Tibial nerve (tissue), 4 donors: Measurements from ENCODE around the gene YY2. TPM values are rescaled to one million over a fixed set of nuclear protein-coding genes. Genes with fewer than 3 reads are reported as not detected.

Experiments
- DNase-seq, 2 donors: peaks; one replicate each; pipeline ENCODE4 v3.0.0-alpha.2; 2019; ENCODE audit warnings: low spot score in 2 of 2
- H3K27ac ChIP-seq, 4 donors: fragments of 200-600 bp; sonication (generic) in 3 of 4; one replicate each; pipeline ENCODE4 v1.5.1; 2017 to 2019; ENCODE audit warnings: mild to moderate bottlenecking in 1 of 4
- H3K27me3 ChIP-seq, 2 donors: fragments of 200-600 bp; sonication (generic) in 1 of 2; one replicate each; pipeline versions ENCODE4 v1.5.1 to v1.6.0; 2017 to 2019
- H3K36me3 ChIP-seq, 3 donors: fragments of 200-600 bp; sonication (generic); one replicate each; pipeline ENCODE4 v1.5.1; 2018 to 2019
- H3K4me1 ChIP-seq, 4 donors: fragments of 200-600 bp; sonication (generic) in 3 of 4; one replicate each; pipeline ENCODE4 v1.5.1; 2017 to 2019
- H3K4me3 ChIP-seq, 4 donors: fragments of 200-600 bp; sonication (generic) in 3 of 4; one replicate each; pipeline ENCODE4 v1.5.1; 2017 to 2019; ENCODE audit warnings: mild to moderate bottlenecking in 1 of 4, moderate library complexity in 1 of 4
- H3K9me3 ChIP-seq, 4 donors: fragments of 200-600 bp; sonication (generic) in 3 of 4; one replicate each; pipeline ENCODE4 v1.5.1; 2017 to 2019
- CTCF ChIP-seq, 5 experiments: fragments of 200-600 bp in 3 of 5; fragments of 450-650 bp in 2 of 5; sonication (generic) in 3 of 5; IDR thresholded peaks; one replicate each; pipeline ENCODE4 v1.5.1; 2016 to 2019; ENCODE audit warnings: antibody characterized with exemption in 5 of 5, mild to moderate bottlenecking in 3 of 5, moderate library complexity in 2 of 5
- EP300 ChIP-seq, 2 donors: sonication (generic); formaldehyde crosslinking; IDR thresholded peaks; one replicate each; pipeline ENCODE4 v1.6.1; 2017; ENCODE audit warnings: antibody characterized with exemption in 2 of 2, mild to moderate bottlenecking in 1 of 2
- POLR2A ChIP-seq, 2 donors: fragments of 450-650 bp; IDR thresholded peaks; one replicate each; pipeline ENCODE4 v1.6.1; 2017; ENCODE audit warnings: antibody characterized with exemption in 2 of 2, mild to moderate bottlenecking in 2 of 2, moderate library complexity in 2 of 2
- WGBS, 2 donors: methylation state at CpG; one replicate each; pipeline ENCODE4 v1.1.5; 2018; 5-methylcytosine and 5-hydroxymethylcytosine counted together
- total RNA-seq, 4 donors: library from RNA; depleted of rRNA; stranded (reverse); fragments of >200 nt; gene quantifications; one replicate each; pipeline ENCODE4 v1.1.0, GENCODE V29; 2016

YY2 gene
- total RNA-seq, 4 donors from 2014 or later: 2.4 to 6.9 (median 3.6) TPM

- TF ChIP-seq POLR2A (IDR thresholded peaks at IDR 0.05) (peak in 1 of 2 donors; percentile 39), CTCF (IDR thresholded peaks at IDR 0.05) (peak in 2 of 5 experiments; percentile 14 to 30), EP300 (IDR thresholded peaks at IDR 0.05) (peak; percentile 50 to 86)
- H3K4me3 ChIP-seq: peak within 1 kb of the TSS; percentile 53 to 78 (median 58)
- peak within 1 kb of the TSS; percentile 23 to 87 (median 72) for H3K27ac ChIP-seq
- H3K36me3 ChIP-seq: peaks cover 0 to 5% (median 0%) of the 10 kb centered on the region in 3 donors
- peaks cover 0 to 6% of the 10 kb centered on the region in 2 donors for H3K27me3 ChIP-seq
- H3K4me1 ChIP-seq: peaks cover 0 to 12% (median 0%) of the 10 kb centered on the region in 4 donors
- H3K9me3 ChIP-seq: no peaks in the 10 kb centered on the region
- DNase-seq: peak; percentile 57 to 59
- 1 to 32% methylated on average over 18 to 44 of the region's 61 CpGs for WGBS, 2 donors
These were observed 16.2 kb upstream of the YY2 start, which contains the start of gene MBTPS2 for GRCh38 chrX:21839334-21840192. Gene MBTPS2, plus strand, starts transcription at chrX:21839617. Its CDS starts 118 bp downstream, at chrX:21839735.

GRCh38 chrX:21840193-21840545, 15.6 kb upstream of the YY2 start:
- 0 to 43% methylated on average over 6 of the region's 6 CpGs for WGBS, 2 donors
- H3K36me3 ChIP-seq: peaks cover 0 to 5% (median 0%) of the 10 kb centered on the region in 3 donors
- peak overlapping the region in 3 of 4 donors; percentile 71 to 87 (median 74) for H3K27ac ChIP-seq
- peaks cover 0 to 6% of the 10 kb centered on the region in 2 donors for H3K27me3 ChIP-seq
- TF ChIP-seq CTCF (IDR thresholded peaks at IDR 0.05) (no peak), POLR2A (IDR thresholded peaks at IDR 0.05) (no peak), EP300 (IDR thresholded peaks at IDR 0.05) (no peak)
- peak overlapping the region; percentile 53 to 78 (median 58) for H3K4me3 ChIP-seq
- no peak for DNase-seq
- no peaks in the 10 kb centered on the region for H3K9me3 ChIP-seq
- peaks cover 0 to 12% (median 0%) of the 10 kb centered on the region in 4 donors for H3K4me1 ChIP-seq

- TF ChIP-seq EP300 (IDR thresholded peaks at IDR 0.05) (no peak), CTCF (IDR thresholded peaks at IDR 0.05) (no peak), POLR2A (IDR thresholded peaks at IDR 0.05) (no peak)
- H3K4me1 ChIP-seq: peaks cover 0 to 12% (median 0%) of the 10 kb centered on the region in 4 donors
- H3K4me3 ChIP-seq: no peak overlapping the region
- peaks cover 0 to 6% of the 10 kb centered on the region in 2 donors for H3K27me3 ChIP-seq
- H3K9me3 ChIP-seq: no peaks in the 10 kb centered on the region
- no peak overlapping the region for H3K27ac ChIP-seq
- 50 to 66% methylated on average over 5 of the region's 5 CpGs for WGBS, 2 donors
- H3K36me3 ChIP-seq: peaks cover 0 to 21% (median 0%) of the 10 kb centered on the region in 3 donors
- DNase-seq: no peak
These were observed 12.6 kb upstream of the YY2 start for GRCh38 chrX:21843179-21843578.

GRCh38 chrX:21845096-21845495, 10.7 kb upstream of the YY2 start:
- no peak for DNase-seq
- no peak for TF ChIP-seq CTCF (IDR thresholded peaks at IDR 0.05)
- TF ChIP-seq EP300 (IDR thresholded peaks at IDR 0.05): no peak
- no peak for TF ChIP-seq POLR2A (IDR thresholded peaks at IDR 0.05)
- WGBS, 2 donors: 89 to 97% methylated on average over 6 of the region's 6 CpGs
- Histone ChIP-seq H3K4me3 (no peak overlapping the region), H3K36me3 (peaks cover 0 to 21% (median 0%) of the 10 kb centered on the region in 3 donors), H3K4me1 (peaks cover 0 to 12% (median 0%) of the 10 kb centered on the region in 4 donors), H3K27me3 (peaks cover 0 to 3% of the 10 kb centered on the region in 2 donors), H3K9me3 (no peaks in the 10 kb centered on the region), H3K27ac (no peak overlapping the region)

GRCh38 chrX:21847342-21847741, 8.4 kb upstream of the YY2 start:
- 84 to 91% methylated on average over 1 of the region's 1 CpG for WGBS, 2 donors
- Histone ChIP-seq H3K9me3 (no peaks in the 10 kb centered on the region), H3K36me3 (peaks cover 0 to 38% (median 0%) of the 10 kb centered on the region in 3 donors), H3K27ac (no peak overlapping the region), H3K4me1 (no peaks in the 10 kb centered on the region), H3K27me3 (peaks cover 0 to 3% of the 10 kb centered on the region in 2 donors), H3K4me3 (no peak overlapping the region)
- DNase-seq: no peak
- no peak for TF ChIP-seq EP300 (IDR thresholded peaks at IDR 0.05)
- TF ChIP-seq POLR2A (IDR thresholded peaks at IDR 0.05): no peak
- TF ChIP-seq CTCF (IDR thresholded peaks at IDR 0.05): no peak
